Limb (tissue), 2 donors: ENCODE measurements around the gene PDE11A.

Source experiments
- DNase-seq, 2 donors: peaks; one replicate each; pipeline ENCODE4 v3.0.0-alpha.2; 2016; ENCODE audit errors: extremely low spot score in 2 of 2

The PDE11A gene

DNA sequence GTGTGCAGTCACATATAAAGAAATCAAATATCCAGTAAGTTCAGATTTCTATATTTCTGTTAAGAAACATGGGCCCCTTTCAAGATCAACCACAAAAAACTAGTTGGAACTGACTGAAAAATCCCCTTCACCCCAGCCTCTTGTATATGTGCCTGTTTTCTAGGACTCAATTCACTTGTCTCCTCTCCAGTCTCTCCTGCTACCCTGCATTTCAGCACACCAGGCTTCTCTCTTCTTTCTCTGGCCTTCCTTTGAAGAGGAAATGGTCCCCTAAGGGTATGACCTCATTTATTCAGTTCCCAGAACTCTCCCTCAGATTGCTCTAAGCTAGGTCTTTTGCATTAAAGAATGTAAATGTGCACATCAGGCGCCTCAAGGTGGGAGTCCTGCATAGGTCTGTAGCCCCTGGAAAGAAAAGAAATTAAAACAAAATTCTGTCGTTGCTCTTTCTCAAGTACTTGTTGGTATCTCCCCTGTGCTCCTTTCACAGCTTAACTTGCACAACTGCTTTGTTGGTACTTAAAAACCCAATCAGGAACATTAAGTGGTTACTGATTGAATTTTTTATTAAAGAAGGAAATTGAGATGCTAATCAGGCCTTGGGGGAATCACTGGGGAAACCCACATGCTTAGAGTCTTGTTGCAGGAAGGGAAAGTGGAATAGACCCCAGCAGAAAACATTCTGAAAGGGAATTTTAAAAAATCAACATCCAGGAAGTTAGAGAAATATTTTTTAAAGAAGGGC is 401.6 kb downstream of the PDE11A start:
- peak in 1 of 2 donors; percentile 14 for DNase-seq

- DNase-seq = peak in 1 of 2 donors; percentile 50
Observed at GRCh38 chr2:177669625-177670330, 402.8 kb downstream of the PDE11A start.

DNA sequence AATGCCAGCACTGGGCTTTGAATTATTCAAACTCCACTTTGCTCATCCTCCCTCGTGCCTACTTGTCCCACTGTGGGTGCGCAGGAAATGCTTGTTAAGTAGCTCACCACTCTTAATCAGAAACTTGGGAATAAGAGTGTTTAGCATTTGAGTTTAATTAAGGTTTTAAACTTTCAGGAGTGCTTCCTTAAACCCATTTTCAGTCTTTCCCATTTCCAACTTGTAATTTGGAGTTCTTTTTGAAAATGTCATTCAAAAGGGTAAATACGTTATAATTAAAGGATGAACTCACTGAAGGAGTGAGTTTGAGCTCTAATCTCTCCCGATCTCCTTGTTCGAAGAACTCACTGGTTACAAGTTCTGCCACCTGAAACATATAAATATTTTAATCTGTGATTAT is 403.4 kb downstream of the PDE11A start:
- no peak for DNase-seq

- no peak for DNase-seq
Observed at GRCh38 chr2:177668617-177669016, 404.0 kb downstream of the PDE11A start.

DNA sequence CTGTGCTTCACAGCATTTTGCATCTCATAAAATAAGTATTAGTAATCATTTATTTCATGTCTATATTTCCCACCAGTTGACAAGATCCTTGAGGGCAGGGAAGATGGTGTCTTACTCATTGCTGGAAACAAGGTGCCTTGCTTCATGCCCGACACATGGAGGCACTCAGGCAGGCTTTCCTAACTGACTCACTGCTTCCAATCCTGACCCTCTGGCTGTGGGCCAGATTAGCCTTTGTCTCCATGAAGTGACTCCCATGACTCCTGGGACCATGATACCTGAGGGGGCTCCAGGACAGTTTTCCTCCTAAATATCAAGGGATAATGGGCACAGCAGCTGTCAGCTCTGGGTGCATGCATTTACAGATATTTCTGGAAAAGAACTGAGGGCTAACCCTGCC is 405.0 kb downstream of the PDE11A start:
- no peak for DNase-seq

GRCh38 chr2:177666408-177666807 is 406.2 kb downstream of the PDE11A start:
- no peak for DNase-seq

DNA sequence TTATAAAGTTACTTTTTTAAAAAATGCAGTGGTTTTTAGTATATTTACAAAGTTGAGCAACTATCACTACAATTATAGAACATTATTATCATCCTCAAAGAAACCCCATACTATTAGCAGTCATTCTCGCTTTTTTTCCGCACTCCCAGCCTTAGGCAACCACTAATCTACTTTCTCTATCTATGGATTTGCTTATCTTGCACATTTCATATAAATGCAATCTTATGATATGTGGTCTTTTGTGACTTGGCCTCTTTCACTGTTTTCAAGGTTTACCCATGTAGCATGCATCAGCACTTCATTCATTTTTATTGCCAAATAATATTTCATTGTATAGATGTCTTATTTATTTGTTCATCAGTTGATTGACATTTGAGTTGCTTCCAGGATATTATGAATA is 406.6 kb downstream of the PDE11A start:
- DNase-seq = no peak

DNA sequence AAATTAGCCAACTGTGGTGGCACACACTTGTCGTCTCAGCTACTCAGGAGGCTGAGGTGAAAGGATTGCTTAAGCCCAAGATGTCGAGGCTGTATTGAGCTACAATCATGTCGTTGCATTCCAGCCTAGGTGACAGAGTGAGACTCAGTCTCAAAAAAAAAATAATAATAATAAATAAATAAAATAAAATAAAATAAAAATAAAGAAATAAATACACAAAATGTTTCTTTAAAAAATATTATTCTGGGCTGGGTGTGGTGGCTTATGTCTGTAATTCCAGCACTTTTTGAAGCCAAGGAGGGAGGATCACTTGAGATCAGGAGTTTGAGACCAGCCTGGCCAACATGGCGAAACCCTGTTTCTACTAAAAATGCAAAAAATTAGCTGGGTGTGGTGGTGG is 407.2 kb downstream of the PDE11A start:
- DNase-seq = no peak

GRCh38 chr2:177662895-177663294 is 409.7 kb downstream of the PDE11A start:
- no peak for DNase-seq

GRCh38 chr2:177660742-177661141 is 411.8 kb downstream of the PDE11A start:
- no peak for DNase-seq

GRCh38 chr2:177658309-177658708 is 414.3 kb downstream of the PDE11A start:
- DNase-seq = no peak

GRCh38 chr2:177651833-177652232 is 420.7 kb downstream of the PDE11A start:
- DNase-seq = no peak

GRCh38 chr2:177649568-177650518 is 422.7 kb downstream of the PDE11A start:
- no peak for DNase-seq

DNA sequence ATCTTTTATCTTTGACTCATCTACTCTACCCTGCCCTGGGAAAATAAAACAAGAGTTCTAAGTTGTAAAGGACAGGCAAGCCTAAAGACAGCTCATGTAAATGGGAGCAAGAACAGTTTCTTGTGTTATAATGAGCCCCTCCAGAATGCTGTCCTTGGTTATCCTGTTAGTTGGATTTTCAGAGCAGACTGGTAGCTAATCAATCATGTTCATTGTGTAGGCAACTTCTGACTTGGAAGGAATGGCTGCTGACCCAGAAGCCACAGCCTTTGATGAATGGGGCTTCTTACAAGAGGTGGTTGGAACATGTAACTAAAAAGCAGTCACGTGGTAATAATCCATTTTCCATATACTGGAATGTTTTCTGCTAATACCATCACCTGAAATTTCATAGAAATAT is 425.8 kb downstream of the PDE11A start:
- DNase-seq = no peak

DNA sequence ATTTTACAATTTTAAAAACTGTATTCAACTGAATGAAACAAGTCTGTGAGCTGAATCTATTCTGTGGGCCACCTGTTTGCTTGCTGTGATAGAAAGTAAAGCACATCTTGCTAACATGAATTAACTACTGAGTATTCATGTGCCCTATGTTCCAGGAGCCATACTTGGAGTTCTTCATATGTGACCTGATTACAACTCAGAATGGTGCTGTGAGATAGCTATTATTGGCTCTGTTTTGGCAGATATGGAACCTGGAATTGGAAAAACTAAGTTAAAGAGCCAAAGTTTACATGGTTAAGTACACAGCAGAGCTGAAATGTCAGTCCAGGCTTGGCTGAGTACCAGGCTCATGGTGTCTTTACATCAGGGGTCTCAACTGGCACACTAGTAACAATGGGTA is 426.3 kb downstream of the PDE11A start:
- DNase-seq = no peak

- DNase-seq = peak in 1 of 2 donors; percentile 42
Observed at GRCh38 chr2:177641331-177641730, 431.2 kb downstream of the PDE11A start.

DNA sequence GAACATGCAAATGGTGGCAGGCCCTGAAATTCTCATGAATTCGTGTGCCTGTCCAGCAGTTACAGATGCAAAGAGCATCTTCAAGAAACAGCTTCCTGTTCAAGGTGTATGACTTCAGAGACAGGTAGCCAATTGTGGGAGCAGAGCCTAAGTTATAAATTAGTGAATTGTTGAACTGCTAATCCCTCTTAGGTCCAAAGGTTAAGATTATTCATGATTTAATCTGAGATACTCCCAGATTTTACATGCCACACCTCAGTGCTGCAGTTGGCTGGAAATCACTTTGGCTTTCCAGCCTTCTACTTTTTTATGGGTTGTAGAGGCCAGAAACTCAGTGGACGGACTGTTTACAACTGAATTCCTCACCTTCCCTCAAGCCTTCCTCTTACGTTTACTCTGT is 432.2 kb downstream of the PDE11A start:
- no peak for DNase-seq

DNA sequence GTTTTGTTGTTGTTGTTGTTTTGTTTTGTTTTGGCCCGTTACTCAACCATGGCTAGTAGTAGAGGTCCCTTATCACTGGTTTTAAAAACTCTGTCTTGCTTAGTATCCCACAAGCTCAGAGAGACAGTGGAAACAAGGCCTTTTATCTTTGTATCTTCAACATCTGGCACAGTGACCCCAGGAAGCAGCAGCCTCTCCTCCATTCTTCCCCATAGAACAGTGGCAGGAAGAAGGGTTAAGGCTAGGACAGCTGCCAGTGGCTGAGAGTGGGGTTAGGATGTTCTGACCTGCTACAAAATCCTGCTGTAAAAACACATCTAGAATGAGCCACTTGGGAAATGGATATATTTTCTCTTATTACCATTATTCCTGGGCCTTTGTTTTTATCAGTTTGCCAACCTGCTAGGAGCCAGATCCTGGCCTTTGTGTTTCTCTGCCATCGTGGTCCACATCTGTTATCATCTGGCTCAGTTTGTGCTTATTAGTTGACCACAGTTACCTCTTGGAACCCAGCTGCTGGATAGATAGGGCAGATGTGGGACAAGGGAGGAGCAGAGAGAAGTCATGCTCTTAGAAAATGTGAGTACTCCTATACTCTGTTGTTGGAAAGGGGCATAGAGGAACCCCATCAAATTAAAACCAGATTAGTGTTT is 433.2 kb downstream of the PDE11A start:
- DNase-seq = no peak

DNA sequence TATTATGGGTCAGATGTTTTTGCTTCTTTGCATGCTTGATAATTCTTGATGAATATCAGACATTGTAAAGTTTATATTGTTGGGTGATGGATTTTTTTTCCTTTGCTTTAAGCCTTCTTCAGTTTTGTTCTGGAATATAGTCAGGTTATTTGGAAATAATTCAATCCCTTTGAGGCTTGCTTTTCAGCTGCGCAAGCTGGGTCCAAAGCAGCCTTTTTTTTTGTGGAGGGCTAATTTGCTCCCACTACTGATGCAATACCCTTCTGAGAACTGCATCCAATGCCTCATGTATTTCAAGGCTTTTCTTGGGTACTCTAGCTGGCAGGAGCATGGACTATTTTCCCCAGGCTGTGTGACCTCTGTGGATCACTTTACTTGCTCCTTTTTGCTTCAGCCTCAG is 434.1 kb downstream of the PDE11A start:
- no peak for DNase-seq

GRCh38 chr2:177636672-177637071 is 435.9 kb downstream of the PDE11A start:
- DNase-seq = no peak

- no peak for DNase-seq
Observed at GRCh38 chr2:177635696-177636095, 436.9 kb downstream of the PDE11A start.
